Activated T-cell treated with anti-CD3 and anti-CD28 coated beads for 1 hour (primary cell): Measurements from ENCODE around the gene RASA3.
"Not testable (repeated sequence)": the region's sequence is repeated elsewhere in the genome, so short reads cannot be mapped to it uniquely, and the experiment has no call there.

Source experiments
- DNase-seq: peaks from one replicate; pipeline ENCODE4 v3.0.0-alpha.2; 2020; ENCODE audit warnings: low read depth

RASA3 gene

DNA sequence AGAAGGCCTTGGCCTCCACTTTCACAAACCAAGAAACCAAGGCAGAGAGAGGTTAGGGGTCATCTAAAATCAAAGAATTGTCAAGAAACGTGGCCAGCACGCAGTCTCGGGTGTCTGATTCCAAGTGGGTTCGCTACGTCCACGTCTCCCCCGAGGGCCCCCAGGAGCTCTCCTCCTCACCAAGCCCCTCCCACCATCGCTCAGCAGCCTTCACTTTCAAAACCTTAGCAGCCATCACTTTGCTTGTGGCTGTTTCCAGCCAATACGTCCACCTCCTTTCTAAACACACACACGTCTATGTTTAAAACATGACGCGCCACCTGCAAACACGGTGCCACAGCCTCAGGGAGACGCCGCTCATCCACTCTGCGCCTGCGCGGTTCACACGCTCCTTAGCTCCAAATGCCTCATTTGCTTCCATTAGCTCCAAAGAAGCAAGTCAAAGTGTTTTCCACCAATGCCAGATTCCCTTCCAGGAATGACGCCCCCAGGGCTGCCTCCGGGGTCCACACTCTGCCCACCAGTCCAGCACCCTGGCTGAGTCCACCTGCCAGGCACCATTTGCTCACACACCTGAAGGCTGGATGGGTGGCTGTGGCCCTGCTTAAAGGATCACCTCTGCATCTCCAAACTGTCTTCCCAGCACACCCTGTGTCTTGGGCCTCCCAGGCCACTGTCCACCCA is 5.5 kb downstream of the RASA3 start:
- DNase-seq = no peak

DNA sequence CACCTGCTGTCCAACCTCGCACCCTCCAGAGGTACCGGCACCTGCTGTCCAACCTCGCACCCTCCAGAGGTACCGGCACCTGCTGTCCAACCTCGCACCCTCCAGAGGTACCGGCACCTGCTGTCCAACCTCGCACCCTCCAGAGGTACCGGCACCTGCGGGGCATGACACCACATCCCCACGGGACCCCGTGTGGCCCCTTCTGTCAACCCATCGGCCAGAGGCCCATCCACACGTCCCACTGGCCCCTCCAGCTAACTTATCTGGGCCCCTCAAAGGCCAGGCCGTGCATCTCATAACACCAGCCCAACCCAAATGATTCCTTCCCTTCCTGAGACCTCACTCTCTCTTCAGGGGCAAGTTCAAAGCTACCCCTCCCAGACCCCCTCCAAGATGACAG is 6.3 kb downstream of the RASA3 start:
- not testable (repeated sequence) for DNase-seq

DNA sequence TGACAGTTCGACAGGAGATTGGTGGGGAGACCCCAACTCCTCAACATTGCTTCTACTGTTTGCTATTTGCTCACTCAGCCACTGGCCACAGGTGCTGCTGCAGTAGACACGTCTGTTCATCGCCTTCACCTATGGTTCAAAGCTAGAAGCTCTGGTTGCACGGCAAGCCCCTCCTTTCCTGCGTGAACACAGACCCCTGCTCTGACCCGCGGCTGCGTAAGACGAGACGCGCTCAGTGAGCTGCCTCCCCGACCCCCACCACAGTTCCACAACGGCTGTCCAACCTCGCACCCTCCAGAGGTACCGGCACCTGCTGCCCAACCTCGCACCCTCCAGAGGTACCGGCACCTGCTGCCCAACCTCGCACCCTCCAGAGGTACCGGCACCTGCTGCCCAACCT is 6.8 kb downstream of the RASA3 start:
- no peak for DNase-seq

DNA sequence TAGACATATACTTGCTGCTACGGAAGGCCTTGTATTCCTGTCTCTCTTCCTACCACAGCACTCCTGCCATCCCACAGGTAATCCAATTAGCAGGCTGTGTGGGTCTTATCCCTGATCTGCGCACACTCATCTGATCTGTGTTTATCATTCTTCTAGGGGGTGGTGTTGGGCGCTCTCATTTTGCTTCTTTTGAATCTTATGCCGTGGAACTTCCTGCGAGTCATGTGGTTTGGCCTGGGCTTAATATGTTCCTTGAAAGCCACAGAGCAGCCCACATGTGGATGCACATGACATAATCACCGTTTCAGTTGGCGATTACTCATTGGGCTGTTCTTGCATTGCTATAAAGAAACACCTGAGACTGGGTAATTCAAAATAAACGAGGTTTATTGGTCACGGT is 7.5 kb downstream of the RASA3 start:
- DNase-seq = no peak

DNA sequence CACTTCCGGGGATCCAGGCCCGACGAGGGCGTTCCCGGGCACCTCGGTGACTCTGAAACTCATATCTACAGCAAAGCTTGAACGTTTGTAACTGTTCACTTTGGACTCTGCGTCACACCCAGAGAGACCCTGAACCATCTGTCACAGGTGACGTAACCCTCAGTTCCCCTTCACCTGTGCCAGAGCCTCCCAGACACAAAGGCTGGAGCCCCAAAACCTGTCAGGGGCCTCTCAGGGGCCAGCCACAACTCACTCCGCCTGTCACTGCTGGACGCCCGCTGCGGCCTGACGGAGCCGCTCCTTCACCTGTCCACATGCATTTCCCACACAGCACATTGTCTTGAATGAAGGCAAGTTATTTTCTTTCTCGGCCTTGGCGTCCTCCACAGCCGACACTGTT is 8.0 kb downstream of the RASA3 start:
- DNase-seq = no peak

DNA sequence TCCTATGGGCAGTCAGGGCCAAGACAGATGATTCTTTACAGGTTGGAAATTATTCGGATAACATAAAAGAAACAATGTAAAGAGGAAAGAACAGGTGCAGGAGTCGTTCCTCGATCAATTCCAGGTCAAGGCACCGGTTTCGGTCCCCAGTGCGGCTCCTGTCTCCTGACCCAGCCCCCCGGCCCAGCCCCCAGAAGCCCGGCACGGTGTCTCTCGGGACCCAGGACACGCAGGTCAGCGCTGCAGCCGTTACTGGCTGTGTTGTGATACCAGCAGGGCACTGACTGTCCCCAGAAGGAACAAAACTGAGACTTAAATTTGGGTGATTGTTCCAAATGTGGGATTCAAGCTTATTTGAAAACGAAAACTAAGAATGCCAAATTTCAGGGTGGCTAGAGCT is 8.5 kb downstream of the RASA3 start:
- DNase-seq = no peak

DNA sequence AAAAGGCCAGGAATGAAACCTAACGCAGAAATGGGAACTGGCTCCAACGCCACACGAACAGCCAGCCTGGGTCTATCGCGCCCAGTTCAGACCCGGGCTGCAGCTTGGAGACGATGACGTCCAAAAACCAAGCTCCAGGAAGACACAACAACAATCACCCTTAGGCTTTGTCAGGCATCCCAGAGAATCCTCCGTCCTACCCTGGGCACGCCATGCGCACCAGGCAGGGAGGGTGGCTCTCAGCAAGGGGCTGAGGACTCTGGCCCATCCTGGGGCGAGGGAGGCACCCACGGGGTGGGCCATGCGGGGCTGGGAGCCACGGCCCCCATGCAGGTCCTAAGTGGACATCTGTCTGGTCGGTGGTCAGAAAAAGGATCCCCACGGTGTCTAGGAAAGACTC is 9.0 kb downstream of the RASA3 start:
- DNase-seq = no peak

DNA sequence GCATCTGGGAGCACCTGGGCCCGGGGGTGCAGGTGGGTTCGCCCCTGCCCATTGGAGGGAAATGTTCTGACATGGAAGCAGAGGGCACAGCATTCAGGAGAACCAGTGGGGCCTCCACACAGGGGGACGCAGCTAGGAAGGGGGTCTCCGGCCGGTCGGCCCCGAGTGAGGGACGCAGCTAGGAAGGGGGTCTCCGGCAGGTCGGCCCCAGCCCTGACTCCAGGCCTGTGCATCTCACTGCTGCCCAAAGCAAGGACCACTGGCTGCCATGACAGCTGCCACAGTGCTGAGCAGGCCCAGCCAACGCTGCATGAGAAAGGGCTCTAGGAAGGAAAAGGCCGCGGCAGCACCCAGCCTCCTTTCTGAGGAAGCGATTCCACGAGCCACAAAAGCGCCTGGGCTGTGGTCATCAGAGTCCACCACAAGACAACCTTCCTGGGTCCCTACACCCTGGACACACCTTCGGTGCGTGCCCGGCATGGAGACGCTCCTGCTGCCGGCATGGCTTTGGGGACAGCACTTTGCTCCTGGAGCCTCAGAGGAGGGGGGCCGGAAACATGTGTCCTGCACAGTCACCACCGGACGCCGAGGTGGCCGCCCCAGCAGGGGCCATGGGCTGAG is 9.7 kb downstream of the RASA3 start:
- no peak for DNase-seq

DNA sequence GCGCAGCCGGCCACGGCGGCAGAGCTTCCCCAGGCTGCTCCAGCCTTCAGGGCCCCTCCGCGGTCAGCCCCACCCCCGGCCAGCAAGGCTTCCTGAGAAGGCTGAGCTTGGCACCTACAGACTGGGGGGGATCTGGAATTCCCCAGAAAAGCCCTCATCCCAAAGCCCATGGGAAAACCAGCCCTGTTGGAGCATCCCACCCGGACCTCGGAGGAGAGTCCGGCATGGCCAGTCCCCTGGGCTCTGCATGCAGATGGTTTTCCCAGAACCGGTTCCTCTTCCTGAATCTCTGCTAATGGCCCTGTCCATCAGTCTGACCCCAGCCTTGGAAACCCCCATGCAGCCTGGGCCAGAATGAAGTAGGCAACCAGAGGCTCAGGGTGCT is 10.3 kb downstream of the RASA3 start:
- no peak for DNase-seq

DNA sequence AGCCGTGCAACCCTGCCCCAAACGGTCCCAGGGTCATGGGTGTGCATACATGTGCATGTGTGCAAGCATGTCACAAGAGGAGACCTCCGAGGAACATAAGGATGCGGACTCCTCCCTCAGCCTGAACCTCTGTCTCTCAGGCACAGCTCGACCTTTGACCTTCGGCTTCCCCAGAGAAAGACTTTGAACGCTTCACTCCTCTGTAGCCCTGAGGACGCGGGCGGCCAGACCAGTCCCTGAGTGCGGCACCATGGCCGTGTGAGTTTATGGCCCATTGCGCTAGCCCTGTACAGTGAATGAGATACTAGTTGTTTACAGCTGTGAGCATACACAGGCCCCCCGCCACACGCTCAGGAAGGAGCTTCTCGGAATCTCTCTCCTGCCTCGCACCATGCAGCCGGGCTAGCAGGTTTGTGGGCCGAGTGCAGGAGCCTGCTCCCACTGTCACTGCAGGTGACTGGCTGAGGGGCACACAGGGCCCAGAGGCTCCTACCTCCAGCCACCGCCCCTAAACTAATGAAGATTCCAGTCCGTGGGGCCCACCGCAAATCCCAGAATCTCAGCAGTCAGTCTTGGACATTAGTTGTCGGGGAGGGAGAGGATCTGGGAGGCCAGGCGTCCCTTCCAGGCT is 10.8 kb downstream of the RASA3 start:
- DNase-seq = no peak

DNA sequence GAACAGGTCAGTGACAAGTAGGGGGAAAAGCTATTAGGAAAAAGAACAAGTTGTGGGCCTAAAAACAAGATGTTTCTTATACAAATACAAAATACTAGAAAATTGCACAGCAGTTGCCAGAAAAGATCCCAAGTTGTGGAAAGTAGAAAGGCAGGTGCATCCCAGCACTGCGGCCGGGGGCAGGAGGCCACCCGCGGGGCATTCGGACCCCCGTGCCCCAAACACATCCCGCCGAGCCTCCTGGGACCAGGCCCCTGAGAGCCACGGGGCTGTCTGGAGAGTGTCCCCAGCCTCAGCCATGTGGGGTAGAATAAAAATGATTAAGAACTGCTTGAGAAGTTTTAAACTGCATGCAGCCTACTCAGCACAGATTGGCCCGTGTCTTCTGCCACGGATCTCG is 11.4 kb downstream of the RASA3 start:
- DNase-seq = no peak

DNA sequence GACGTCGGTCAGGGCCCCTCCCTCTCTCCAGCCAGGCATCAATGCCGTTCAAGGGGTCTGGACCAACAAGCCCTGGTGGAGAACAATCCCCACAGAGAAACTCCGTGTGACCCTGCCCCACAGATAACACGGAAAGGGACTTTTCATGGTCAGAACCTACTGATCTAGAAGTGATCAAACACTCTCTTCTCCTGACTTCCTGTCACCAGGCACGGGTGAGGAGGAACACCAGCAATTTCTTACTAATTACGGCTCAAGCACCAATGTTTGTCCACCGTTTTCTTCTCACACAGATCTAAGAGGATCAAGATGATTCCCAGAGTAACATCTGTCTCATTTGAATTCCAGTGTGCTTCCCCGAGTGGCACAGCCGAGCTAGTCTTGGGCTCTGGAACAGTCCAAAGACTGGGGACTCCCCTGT is 11.8 kb downstream of the RASA3 start:
- DNase-seq = no peak

DNA sequence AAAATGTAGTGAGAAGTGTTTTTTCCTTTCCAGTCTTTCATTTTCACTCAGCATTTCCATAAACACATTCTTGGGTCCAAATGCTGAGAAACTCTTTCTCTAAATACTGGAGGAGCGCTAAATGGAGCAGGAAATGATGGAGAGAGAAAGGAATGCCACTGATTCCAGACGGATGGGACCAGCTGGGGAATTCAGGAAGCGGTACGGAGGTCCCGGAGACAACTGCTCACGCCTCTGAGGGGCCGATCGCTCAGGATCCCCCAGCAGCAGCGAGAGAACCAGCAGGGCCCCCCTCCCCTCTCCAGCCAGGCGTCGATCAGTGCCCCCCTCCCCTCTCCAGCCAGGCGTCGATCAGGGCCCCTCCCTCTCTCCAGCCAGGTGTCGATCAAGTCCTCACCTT is 13.2 kb downstream of the RASA3 start:
- DNase-seq = no peak

DNA sequence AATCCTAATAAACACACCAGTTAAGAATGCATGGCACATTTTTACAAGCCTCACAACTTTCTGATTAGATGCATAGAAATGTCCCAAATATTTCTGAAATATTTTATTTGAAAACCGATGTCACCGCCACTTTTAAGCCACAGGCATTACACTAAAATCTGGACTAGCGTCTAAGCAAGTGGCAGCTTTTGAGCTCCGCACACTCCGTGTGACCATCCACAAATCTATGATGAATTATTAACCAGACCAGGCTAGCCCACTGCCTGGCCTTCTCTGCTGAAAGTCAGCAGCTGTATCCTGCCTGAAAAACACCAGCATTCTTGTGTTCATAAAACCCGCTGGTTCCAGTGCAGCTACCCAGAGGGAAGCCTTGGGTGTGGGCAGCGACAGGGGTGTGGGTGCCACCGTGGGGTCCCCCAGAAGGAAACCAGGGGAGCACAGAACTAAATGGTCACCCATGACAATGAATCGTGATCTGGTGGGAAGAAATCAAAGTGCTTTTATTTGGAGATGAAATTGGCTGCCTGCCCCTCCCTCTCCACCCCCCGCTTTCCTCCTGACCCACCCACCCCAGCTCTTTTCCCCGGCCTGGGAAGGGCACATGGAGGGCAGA is 13.8 kb downstream of the RASA3 start:
- no peak for DNase-seq

DNA sequence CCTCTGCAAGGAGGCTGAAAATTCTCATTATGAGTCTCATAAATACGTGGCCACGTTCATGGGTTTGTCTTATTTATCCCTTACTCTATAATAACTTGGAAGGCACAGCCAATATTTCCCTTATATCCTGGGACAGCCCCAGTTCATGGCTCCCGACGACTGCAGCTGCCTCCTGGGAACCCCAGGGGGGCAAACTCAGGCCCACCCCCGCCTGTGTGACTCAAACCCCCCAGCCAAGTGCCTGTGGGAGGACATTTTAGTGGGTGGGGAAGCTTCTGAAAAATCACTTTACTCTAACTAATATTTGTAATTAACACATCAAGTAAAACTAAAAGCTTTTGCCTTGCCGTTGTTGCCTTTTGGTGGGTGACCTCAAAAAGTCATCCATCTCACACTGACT is 14.3 kb downstream of the RASA3 start:
- no peak for DNase-seq

DNA sequence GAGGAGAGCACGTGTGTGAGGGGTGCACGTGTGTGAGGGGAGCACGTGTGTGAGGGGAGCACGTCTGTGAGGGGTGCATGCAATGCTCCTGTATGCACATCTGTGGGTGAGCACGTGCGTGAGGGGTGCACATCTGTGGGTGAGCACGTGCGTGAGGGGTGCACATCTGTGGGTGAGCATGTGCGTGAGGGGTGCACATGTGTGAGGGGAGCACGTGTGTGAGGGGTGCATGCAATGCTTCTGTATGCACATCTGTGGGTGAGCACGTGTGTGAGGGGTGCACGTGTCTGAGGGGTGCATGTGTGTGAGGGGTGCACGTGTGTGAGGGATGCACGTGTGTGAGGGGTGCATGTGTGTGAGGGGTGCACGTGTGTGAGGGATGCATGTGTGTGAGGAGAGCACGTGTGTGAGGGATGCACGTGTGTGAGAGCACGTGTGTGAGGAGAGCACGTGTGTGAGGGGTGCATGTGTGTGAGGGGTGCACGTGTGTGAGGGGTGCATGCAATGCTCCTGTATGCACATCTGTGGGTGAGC is 15.0 kb downstream of the RASA3 start:
- DNase-seq = not testable (repeated sequence)

DNA sequence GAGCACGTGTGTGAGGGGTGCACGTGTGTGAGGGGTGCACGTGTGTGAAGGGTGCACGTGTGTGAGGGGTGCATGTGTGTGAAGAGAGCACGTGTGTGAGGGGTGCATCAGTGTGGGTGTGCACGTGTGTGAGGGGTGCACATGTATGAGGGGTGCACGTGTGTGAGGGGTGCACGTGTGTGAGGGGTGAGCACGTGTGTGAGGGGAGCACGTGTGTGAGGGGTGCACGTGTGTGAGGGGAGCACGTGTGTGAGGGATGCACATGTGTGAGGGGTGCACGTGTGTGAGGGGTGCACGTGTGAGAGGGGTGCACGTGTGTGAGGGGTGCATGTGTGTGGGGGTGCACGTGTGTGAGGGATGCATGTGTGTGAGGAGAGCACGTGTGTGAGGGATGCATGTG is 15.7 kb downstream of the RASA3 start:
- no peak for DNase-seq

DNA sequence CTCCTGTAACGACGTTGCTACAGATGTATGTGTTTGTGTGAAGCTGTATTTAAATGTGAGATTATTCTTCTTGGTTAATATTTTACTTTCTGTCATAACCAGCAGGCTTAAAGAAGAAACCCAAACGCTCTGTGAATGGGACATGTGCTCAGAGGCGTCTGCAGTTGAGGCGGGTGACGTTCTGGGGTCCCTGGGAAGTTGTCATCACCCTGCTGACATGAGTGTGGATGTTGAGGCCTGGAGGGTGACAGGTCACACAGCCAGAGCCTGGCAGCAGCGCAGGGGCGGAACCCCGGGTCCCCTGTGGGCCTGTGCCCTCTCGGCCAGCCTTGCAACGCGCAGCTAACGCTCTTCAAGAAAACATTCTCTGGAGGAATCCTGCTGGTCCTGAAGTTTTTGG is 16.6 kb downstream of the RASA3 start:
- no peak for DNase-seq

DNA sequence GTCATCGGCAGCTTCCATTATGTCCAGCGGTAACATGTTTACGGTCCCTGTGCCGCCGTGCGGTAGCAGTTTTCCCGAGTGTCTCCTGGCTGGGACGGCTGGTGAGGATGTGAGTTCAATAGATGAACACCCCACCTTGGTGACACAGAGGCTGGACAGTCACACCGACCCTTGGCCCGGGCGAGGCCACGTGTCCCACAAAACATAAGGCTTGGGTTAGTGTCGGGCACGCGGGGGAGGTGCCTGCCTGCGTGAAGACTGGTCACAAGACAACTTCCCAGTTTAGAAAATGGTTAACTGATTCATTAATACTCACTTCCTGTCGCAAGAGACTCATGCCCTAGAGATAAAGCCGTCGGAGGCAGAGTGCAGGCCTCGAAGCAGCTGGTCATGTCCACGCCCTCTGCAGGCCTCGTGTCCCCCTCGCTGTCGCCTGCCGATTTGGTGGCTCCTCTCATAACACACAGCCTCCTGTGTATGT is 17.2 kb downstream of the RASA3 start:
- DNase-seq = no peak

DNA sequence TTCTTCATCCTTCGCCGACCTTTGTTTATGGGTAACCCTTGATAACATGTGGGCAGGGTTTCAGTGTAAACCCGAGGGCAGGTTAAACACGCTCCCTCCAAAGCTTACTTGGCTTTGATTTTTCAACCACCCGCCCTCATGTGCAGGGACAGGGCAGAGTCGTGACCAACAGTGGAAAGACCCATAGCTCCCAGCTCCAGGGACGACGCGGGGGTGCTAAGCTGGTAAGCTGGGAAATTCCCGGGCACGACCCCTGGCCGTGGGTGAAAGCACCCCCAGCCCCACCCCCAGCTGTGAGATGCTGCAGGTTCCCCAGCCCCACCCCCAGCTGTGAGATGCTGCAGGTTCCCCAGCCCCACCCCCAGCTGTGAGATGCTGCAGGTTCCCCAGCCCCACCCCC is 17.8 kb downstream of the RASA3 start:
- not testable (repeated sequence) for DNase-seq

DNA sequence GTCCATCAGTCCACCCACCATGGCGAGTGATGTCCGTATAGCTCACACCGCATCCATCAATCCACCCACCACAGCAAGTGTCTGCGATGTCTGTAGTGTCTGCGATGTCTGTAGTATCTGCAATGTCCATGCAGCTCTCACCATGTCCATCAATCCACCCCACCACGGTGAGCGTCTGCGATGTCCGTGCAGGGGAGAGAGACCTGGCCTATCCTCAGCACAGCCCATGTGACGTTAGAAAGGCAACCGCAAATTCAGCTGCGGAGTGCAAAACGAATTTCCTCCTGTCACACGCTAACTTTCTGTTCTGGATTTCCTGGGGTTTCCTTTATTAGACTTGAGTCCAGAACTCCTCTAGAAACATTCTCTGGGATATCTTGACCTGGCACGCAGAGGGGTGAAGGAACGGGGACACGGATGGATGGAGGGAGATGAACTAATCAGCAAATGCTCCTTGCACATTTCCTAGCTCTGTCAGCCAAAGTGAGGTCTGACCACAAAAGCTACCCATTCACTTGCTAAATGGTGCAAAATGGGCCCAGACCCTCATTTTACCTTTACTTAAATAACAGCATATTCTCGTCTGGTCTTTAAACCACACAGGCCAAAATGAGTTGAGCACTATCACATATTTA is 18.3 kb downstream of the RASA3 start:
- no peak for DNase-seq

DNA sequence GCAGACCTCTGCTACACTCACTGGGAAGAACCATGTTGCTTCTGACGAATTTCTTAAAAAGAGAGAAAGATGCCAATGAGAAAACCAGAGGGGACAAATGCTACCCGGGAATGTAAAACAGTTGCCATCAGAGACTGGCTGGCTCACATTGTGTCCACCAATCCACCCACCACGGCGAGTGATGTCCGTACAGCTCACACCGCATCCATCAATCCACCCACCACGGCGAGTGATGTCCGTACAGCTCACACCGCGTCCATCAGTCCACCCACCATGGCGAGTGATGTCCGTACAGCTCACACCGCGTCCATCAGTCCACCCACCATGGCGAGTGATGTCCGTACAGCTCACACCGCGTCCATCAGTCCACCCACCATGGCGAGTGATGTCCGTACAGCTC is 19.0 kb downstream of the RASA3 start:
- not testable (repeated sequence) for DNase-seq
